HT1080 (cell line): ENCODE results near the gene ITGA7. TPM values are rescaled to one million over a fixed set of nuclear protein-coding genes. Genes with fewer than 3 reads are reported as not detected.

ENCODE experiments used
- DNase-seq: peaks from one replicate; pipeline ENCODE4 v3.0.0-alpha.2; 2015; ENCODE audit warnings: low read depth
- total RNA-seq: library from RNA; depleted of rRNA; stranded (reverse); fragments of >200 nt; shearing (Covaris generic); gene quantifications from 2 replicates; pipeline ENCODE4 v1.2.3, GENCODE V29; 2014

The ITGA7 gene
- total RNA-seq, 1 experiment from 2014 or later, result 1.4 TPM

DNA sequence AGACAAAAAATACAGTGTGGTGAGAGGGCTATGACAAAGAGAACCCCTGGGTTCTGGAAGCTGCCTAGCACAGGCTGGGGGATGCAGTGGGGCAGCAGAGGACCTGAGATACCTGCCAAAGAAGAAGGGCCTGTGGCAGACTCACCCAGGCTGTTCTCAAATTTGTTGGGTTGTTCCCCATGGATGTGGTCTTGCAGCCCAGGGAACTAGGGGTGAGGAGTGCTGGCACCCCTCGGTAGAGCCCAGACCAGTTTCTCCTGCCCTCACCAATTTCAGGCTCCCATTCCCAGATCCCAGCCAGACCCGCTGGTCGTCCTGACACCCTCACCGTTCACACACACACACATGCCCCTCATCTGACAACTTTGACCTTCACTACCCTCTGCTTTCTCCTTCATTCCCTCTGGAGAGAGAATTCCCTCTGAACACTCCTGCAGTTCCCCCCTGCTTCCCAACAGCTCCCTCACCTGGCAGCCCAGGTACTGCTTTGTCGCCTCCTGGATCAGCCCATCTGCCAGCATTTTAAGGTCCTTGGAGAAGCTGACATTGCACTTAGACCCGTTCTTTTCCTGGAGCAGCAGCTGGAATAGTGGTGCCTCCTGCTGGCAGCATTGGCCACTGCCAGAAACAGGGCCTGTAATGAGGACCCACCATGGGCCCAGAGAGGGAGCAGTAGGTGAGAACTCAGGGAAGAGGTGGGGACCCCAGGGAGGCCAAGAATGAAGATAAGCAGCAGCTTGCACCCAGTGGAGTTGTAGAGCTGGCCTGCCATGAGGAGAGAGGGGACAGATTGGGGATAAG, 29.3 kb upstream of the ITGA7 start:
- peak; percentile 78 for DNase-seq

DNA sequence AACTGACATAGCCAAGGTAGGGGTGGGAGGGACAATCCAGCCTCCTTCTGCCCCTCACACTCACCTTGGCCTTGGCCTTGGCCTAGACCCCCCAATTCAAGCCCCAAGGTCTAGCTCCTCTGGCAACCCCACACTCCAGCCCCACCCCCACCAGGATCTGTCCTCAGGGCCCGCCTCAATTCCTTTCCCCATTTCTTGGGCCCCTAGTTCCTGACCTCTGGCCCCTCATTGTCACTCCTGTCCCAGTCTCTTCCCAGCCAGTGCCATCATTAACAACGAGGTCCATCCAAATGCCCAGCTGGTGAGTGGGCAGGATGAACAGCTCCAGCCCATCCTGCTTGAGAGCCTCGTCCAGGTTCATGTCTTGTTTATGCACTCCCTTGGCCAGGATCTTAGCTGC, 28.4 kb upstream of the ITGA7 start:
- DNase-seq, result no peak

DNA sequence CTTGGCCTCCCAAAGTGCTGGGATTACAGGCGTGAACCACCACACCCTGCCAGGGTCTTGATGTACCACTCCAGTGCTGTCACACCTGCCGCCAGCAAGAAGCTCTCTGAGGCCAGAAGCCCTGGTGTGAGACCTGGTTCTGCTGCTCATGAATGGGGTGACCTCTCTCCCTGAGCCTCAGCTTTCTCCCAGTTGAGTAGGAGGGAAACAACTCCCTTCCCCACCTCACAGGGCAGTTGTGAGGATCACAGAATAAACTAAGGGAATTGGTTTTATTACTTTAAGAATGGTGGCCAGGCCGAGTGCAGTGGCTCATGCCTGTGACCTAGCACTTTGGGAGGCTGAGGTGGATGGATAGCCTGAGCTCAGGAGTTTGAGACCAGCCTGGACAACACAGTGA, 26.9 kb upstream of the ITGA7 start:
- no peak for DNase-seq

DNA sequence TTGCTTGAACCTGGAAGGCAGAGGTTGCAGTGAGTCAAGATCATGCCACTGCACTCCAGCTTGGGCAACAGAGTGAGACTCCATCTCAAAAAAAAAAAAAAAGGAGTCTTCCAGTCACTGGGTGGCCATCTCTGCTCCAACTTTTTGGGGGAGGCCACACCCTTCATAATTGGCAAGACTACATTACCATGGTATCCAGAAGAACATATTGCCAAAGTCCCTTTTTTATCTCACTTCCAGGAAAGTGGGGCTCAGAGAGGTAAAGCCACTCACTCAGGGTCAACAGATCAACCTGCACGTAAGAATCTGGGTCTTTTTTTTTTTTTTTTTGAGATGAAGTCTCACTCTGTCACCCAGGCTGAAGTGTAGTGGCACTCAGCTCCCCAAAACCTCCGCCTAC, 26.2 kb upstream of the ITGA7 start:
- no peak for DNase-seq

DNA sequence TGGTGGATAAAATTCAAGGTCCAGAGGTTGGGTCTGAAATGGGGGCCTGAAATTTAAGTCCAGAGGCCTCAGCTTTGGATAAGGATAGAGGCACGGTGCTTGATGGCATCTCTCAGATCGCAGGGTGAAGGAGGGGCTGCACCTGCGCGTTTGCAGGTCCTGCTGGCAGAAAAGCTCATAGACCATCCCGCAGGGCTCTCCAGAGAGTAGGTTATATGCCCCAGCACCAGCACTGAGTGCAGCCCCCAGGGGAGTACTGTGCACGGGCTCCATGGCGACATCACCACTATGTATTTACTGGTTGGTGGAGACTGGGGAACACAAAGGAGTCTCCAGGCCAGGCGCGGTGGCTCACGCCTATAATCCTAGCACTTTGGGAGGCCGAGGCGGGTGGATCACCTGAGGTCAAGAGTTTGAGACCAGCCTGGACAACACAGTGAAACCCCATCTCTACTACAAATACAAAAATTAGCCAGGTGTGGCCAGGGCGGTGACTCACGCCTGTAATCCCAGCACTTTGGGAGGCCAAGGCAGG, 25.4 kb upstream of the ITGA7 start:
- DNase-seq, result no peak

DNA sequence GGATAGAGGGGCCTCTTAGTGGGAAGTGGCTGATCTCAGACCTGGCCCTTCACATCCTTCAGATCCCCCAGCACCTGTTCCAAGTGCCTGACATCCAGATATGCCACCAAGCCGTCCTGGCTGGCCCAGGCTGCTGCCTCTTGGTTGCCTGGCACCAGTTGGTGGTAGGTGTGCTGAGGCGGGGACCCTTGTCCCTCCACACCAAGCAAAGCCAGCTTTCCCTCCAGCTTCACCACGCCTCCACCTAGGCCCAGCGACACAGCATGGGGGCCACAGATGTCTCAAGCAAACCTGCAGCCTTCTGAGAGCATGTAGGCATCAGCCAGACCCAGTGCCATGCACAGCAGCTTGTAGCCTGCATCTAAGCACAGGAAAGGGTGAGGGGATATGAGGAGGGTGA, 24.6 kb upstream of the ITGA7 start:
- DNase-seq, result no peak

DNA sequence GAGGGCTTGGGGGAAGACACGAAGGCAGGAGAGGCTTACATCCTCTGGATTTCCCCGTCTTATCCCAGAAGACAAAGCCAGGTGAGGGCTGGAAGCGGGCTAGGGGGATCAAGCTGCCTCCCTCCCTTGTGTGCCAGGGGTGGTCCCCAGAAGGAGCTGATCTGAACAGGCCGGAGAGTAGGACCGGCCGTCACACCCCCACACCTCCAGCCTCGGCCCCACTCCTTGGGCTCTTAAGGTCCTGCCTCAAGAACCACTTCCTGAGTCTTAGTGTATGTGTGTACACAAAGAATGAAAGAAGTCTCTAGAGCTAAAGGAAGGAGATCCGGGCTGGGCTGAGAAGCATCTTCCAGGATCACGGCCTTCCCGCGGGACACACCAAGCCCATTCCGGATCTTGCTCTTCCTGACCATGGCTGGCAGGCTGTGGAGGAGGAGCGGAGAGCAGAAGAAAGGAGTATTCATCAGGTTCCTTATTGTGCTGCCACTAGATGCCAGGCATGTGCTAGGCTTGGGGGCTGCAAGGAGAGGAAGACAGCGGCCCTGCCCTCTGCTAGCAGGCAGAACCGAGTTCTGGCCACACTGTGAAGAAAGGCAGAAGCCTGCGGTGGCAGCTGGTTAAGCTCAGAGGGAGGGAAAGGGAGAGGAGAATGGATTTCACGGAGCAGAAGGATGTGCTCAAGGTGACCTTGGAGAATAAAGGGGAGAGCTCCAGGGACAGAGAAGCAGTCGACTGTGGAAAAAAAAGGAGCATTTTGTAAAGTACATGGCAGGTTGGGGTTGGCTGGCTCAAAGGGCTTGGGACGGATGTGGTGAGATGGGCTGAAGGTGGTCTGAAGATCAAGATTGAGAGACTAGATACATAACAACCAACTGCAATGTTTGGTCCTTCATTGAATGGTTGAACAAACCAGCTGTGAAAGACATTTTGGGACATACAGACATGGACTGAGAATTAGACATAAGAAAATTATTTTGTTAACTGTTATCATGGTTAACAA, 22.4 kb upstream of the ITGA7 start:
- peak; percentile 81 for DNase-seq

DNA sequence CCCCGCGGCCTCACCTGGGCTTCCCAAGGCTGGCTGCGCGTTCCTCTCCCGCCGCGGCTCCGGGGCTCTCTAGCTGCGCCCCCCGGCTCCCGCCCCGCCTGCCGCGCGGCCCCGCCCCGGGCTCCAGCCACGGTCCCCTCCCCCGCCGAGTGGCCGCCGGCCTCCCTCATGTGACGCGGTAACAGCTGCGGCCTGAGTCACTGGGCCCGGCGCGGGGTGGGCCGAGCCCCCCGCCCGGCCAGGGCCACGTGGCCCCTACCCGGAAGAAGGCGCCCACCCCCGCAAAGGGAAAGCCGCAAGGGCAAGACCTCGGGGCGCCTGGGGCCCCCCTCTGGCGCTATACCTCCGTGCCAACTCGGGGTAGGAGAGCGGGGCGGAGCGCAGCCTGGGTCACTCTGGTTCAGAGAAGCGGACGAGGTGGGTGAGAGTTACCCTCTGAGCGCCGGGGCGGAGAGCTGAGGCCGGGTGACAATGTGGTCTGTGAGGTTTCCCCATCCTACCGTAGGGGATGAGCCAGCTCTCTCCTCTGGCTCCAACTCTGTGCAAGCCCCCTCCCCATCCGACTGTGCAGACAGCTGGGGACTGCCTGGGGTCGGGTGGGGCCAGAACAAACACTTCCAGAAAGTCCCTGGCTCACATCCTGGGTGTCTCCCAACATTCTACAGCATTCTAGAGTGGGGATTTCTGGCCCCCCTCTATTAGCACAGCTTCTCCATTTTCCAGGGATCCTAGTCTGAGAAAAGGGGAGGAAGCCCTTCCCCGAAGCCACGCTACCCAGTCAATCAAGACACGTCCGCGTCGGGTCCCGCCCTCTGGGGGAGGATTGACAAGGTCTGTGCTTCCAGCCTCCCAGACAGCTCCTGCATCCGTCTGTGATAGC, 21.5 kb upstream of the ITGA7 start, which contains the start of gene CD63:
TSS of gene CD63 (minus strand) at position 71 of the 880 bp plus-strand sequence. CDS start 668 bp downstream, outside the sequence.
- DNase-seq, result peak; percentile 92

DNA sequence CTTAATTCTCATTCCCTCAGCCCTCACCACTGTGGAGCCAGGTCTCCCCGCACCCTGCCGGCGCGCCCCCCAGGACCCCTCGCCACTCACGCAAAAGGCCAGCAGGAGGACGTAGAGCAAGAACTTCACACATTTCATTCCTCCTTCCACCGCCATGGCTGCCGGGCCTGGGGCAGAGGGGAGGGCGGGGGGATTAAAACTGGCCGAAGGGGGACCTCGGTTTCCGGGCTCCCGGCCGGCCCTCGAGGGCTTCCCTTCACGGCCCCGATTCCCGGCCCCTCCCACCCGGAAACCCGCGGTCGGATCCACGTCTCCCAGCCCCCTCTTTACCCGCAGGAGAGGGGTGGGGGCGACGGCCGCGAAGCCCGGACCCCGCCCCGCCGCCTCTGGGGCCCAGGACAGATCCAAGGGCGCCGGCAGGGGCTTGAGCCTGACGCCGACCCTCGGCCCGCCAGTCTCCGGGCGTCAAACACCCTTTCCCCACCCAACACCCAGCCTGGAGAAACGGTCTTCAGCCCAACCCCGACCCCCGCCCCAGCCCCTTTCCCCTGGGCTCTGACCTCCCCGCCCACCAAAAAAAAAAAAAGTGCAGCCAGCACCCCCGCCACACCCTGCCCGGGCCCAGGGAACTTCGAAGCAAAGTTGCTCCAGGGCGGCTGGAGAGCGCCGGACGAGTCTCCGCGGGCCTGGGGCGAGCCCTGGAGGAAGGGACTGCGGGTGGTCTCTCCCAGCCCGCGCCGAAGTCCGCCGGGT, 20.7 kb upstream of the ITGA7 start:
- peak; percentile 55 for DNase-seq

DNA sequence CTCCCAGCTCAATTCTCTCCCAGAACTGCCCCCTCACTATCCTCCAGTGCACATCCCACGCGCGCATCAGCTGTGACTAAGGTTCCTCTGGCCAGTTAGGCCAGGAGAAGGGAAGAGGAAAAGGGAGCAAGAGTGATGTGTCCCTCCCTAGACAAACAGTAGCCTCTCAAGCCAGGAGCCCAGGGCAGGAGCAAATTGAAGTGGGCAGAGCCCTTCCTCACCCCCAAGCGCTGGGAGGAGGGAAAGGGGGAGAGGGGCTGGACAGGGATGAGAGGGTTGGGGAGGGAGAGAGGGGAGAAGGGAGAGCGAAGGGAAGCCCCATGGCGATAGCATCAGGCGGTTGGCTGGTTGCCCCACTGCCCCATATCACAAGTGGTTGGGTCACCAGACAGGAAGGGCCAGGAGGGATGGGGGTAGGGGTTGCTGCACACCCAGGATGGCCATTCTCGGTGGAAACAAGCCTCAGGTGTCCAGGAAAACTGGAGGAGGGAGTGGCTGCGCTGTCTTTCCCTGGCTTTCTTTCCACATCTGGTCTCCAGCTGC, 20.0 kb upstream of the ITGA7 start:
- peak; percentile 39 for DNase-seq

DNA sequence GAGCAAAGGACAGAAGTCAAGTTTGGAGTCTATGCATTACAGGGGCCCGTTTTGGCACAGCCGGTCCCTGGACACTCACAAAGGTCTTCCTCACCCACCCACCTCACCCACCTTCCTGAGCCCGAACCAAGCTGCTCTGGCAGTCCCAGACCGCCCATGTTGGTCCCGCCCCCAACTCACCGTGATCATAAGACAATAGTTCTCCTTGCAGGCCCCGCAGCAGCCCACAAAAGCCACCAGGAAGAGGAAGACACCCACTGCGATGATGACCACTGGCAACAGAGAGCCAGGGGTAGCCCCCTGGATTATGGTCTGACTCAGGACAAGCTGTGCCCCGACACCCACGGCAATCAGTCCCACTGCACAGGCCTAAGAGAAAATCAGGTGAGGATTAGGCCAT, 19.3 kb upstream of the ITGA7 start:
- DNase-seq, result no peak

DNA sequence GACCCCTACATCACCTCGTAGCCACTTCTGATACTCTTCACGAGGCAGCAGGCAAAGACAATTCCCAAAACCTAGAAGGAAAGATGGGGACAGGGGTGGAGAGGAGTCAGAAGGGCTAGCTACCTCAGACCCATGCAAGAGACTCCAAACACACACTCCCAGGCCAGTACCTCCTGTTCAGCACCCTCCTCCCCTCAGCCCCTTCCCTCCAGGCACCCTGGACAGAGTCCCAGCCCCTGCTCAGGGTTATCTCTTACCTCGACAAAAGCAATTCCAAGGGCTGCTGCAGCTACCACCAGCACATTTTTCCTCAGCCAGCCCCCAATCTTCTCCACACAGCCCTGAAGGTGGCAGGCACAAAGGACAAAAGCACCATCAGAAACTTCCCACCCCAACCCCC, 17.9 kb upstream of the ITGA7 start:
- DNase-seq, result no peak

DNA sequence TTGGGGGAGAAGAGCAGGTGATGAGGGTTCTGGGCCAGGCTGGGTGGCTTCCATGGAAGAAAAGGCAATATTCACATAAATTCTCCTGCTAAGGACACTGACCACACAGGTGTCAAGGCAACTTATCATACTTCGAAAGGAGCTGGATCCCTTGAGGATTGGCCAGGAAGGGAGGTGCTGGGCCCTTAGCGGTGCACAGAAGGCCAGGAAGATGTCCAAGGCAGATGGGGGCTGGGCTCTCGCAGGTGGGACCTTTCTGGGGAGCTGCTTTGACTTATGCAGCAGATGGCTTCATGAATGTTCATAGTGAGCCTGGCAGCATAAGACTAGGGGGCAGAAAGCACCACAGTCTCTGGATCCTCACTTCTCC, 17.2 kb upstream of the ITGA7 start:
- DNase-seq, result no peak

DNA sequence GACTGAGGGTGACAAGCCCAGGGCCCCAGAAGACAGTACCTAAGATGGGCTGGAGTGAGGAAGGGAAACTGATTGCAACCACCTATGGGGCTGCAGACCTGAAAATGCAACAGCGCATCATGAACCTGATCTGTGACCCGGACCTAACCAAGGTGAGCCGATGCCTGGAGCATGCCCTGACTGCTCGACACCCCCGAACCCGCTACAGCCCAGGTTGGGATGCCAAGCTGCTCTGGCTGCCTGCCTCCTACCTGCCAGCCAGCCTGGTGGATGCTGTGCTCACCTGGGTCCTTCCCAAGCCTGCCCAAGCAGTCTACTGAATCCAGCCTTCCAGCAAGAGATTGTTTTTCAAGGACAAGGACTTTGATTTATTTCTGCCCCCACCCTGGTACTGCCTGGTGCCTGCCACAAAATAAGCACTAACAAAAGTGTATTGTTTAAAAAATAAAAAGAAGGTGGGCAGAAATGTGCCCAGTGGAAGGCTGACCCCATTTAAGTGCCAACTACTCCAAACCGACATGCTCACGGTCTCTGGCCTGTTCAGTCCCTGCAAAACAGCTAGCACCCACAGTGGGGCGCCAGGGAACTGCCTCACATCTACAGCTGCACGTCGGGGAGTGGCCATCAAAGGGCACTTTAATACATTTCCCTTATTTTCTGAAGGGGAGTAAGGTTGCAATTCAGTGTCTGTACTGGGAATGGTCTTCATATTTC, 16.7 kb upstream of the ITGA7 start:
- peak; percentile 46 for DNase-seq

DNA sequence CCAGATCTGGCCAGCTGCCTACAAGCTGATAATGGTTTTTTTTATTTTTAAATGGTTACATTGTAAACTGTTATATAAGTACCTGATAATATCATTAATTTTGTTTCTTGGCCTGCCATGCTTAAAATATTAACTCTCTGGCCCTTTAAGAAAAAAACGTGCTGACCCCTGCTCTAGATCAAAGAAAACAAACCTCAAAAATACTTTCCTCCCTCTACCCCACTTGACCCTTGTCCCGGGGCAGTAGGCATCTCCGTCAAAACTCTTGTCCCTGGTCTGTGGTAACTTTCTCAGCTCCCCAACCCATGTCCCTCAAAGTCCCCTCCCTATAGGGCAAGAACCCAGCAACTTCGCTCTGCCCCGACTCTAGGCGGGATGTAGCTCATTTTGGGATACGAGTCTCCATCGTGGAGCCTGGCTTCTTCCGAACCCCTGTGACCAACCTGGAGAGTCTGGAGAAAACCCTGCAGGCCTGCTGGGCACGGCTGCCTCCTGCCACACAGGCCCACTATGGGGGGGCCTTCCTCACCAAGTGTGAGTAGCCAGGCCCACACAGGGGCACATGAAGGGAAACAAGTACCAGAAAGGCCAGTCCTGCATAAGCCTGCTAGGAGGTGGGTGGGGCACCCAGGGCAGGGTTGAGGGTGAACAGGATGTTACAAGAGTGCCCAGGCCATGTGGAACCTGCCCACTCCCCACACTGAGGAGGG, 16.0 kb upstream of the ITGA7 start:
- DNase-seq, result no peak

DNA sequence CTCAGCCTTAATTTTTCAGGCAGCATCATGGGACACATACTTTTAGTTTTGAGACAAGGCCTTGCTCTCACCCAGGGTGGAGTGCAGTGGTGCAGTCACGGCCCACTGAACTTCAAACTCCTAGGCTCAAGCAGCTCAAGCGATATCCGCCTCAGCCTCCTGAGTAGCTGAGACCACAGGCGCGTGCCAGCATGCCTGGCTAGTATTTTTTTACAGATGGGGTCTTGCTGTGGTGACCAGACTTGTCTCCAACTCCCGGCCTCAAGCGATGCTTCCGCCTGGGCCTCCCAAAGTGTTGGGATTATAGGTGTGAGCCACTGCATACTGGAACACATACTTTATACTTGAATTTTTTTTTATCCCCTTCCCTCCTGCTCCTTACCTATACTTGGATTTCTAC, 15.2 kb upstream of the ITGA7 start:
- no peak for DNase-seq

DNA sequence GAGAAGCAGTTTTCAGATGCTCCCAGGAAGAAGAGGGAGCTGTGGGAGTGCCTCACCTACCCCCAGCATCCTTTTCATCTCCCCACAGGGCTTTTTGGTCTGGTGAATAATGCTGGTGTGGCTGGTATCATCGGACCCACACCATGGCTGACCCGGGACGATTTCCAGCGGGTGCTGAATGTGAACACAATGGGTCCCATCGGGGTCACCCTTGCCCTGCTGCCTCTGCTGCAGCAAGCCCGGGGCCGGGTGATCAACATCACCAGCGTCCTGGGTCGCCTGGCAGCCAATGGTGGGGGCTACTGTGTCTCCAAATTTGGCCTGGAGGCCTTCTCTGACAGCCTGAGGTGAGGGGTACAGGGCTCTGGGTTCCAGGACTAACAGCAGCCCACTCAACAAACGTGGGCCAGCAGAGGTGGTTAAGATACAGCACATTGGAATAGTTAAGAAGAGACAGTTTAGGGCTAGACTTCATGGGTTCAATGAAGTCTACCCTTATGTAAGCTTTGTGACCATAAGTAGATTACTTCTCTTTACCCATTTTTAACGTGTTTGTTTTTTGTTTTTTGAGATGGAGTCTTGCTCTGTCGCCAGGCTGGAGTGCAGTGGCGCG, 14.0 kb upstream of the ITGA7 start:
- DNase-seq, result no peak

DNA sequence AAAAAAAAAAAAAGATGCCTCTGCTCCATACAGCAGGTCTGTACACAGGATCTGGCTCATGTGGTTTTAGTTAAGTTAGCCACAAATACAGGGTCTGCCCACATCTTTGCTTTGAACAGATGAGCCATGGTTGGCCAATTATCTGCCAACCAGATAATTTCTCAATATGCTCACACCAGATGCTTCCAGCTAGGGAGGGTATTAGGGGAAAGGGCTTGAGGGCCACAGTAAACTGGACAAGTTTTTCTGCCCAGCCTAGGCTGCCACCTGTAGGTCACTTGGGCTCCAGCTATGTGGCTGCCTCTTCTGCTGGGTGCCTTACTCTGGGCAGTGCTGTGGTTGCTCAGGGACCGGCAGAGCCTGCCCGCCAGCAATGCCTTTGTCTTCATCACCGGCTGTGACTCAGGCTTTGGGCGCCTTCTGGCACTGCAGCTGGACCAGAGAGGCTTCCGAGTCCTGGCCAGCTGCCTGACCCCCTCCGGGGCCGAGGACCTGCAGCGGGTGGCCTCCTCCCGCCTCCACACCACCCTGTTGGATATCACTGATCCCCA, 13.3 kb upstream of the ITGA7 start:
- DNase-seq, result peak; percentile 96
